Vagina (tissue), 2 donors: ENCODE data around the gene PLEKHG3.

ENCODE experiments used
- CTCF ChIP-seq, 3 experiments: fragments of 450-650 bp in 2 of 3; fragments of 200-600 bp in 1 of 3; sonication (generic) in 1 of 3; IDR thresholded peaks; one replicate each; pipeline ENCODE4 v1.5.1; 2017 to 2019; ENCODE audit warnings: antibody characterized with exemption in 3 of 3, mild to moderate bottlenecking in 2 of 3, moderate library complexity in 2 of 3
- POLR2AphosphoS5 ChIP-seq, 2 donors: sonication (generic); formaldehyde crosslinking; IDR thresholded peaks; one replicate each; pipeline ENCODE4 v1.9.0; 2017; ENCODE audit warnings: antibody characterized with exemption in 2 of 2, mild to moderate bottlenecking in 2 of 2, low read depth in 1 of 2; ENCODE audit not compliant: insufficient read depth in 1 of 2

GRCh38 chr14:64787619-64788018, 83.4 kb downstream of the PLEKHG3 start:
- no peak for TF ChIP-seq CTCF (IDR thresholded peaks at IDR 0.05)
- no peak for TF ChIP-seq POLR2AphosphoS5 (IDR thresholded peaks at IDR 0.05; ENCODE audit: insufficient read depth in 1 of 2, low read depth in 1 of 2)
